Tibial nerve (tissue), 4 donors: ENCODE measurements around the gene CEP128. TPM values are rescaled to one million over a fixed set of nuclear protein-coding genes. Genes with fewer than 3 reads are reported as not detected.

Experiments used
- DNase-seq, 2 donors: peaks; one replicate each; pipeline ENCODE4 v3.0.0-alpha.2; 2019; ENCODE audit warnings: low spot score in 2 of 2
- H3K27ac ChIP-seq, 4 donors: fragments of 200-600 bp; sonication (generic) in 3 of 4; one replicate each; pipeline ENCODE4 v1.5.1; 2017 to 2019; ENCODE audit warnings: mild to moderate bottlenecking in 1 of 4
- H3K27me3 ChIP-seq, 2 donors: fragments of 200-600 bp; sonication (generic) in 1 of 2; one replicate each; pipeline versions ENCODE4 v1.5.1 to v1.6.0; 2017 to 2019
- H3K36me3 ChIP-seq, 3 donors: fragments of 200-600 bp; sonication (generic); one replicate each; pipeline ENCODE4 v1.5.1; 2018 to 2019
- H3K4me1 ChIP-seq, 4 donors: fragments of 200-600 bp; sonication (generic) in 3 of 4; one replicate each; pipeline ENCODE4 v1.5.1; 2017 to 2019
- H3K4me3 ChIP-seq, 4 donors: fragments of 200-600 bp; sonication (generic) in 3 of 4; one replicate each; pipeline ENCODE4 v1.5.1; 2017 to 2019; ENCODE audit warnings: mild to moderate bottlenecking in 1 of 4, moderate library complexity in 1 of 4
- H3K9me3 ChIP-seq, 4 donors: fragments of 200-600 bp; sonication (generic) in 3 of 4; one replicate each; pipeline ENCODE4 v1.5.1; 2017 to 2019
- CTCF ChIP-seq, 5 experiments: fragments of 200-600 bp in 3 of 5; fragments of 450-650 bp in 2 of 5; sonication (generic) in 3 of 5; IDR thresholded peaks; one replicate each; pipeline ENCODE4 v1.5.1; 2016 to 2019; ENCODE audit warnings: antibody characterized with exemption in 5 of 5, mild to moderate bottlenecking in 3 of 5, moderate library complexity in 2 of 5
- EP300 ChIP-seq, 2 donors: sonication (generic); formaldehyde crosslinking; IDR thresholded peaks; one replicate each; pipeline ENCODE4 v1.6.1; 2017; ENCODE audit warnings: antibody characterized with exemption in 2 of 2, mild to moderate bottlenecking in 1 of 2
- POLR2A ChIP-seq, 2 donors: fragments of 450-650 bp; IDR thresholded peaks; one replicate each; pipeline ENCODE4 v1.6.1; 2017; ENCODE audit warnings: antibody characterized with exemption in 2 of 2, mild to moderate bottlenecking in 2 of 2, moderate library complexity in 2 of 2
- WGBS, 2 donors: methylation state at CpG; one replicate each; pipeline ENCODE4 v1.1.5; 2018; 5-methylcytosine and 5-hydroxymethylcytosine counted together
- total RNA-seq, 4 donors: library from RNA; depleted of rRNA; stranded (reverse); fragments of >200 nt; gene quantifications; one replicate each; pipeline ENCODE4 v1.1.0, GENCODE V29; 2016

CEP128 gene
- total RNA-seq, 4 donors from 2014 or later = 7.3 to 13.9 (median 12.5) TPM

GRCh38 chr14:80496090-80496489, 445.4 kb downstream of the CEP128 start:
- no peak overlapping the region for H3K27ac ChIP-seq
- no peak for TF ChIP-seq EP300 (IDR thresholded peaks at IDR 0.05)
- no peak for TF ChIP-seq POLR2A (IDR thresholded peaks at IDR 0.05)
- no peak for TF ChIP-seq CTCF (IDR thresholded peaks at IDR 0.05)
- no peaks in the 10 kb centered on the region for H3K9me3 ChIP-seq
- WGBS, 2 donors = 98% methylated on average over 4 of the region's 4 CpGs
- DNase-seq = no peak
- H3K36me3 ChIP-seq = no peaks in the 10 kb centered on the region
- peaks cover 0 to 10% (median 0%) of the 10 kb centered on the region in 4 donors for H3K4me1 ChIP-seq
- H3K4me3 ChIP-seq = no peak overlapping the region
- H3K27me3 ChIP-seq = no peaks in the 10 kb centered on the region

- 63 to 65% methylated on average over 2 of the region's 2 CpGs for WGBS, 2 donors
- Histone ChIP-seq H3K9me3 (no peaks in the 10 kb centered on the region), H3K4me3 (no peak overlapping the region), H3K27me3 (no peaks in the 10 kb centered on the region), H3K27ac (no peak overlapping the region), H3K36me3 (no peaks in the 10 kb centered on the region), H3K4me1 (peaks cover 0 to 18% (median 0%) of the 10 kb centered on the region in 4 donors)
- no peak for DNase-seq
- TF ChIP-seq CTCF (IDR thresholded peaks at IDR 0.05) (no peak), POLR2A (IDR thresholded peaks at IDR 0.05) (no peak), EP300 (IDR thresholded peaks at IDR 0.05) (no peak)
Observed at GRCh38 chr14:80494769-80495168, 446.8 kb downstream of the CEP128 start.

- DNase-seq = no peak
- no peaks in the 10 kb centered on the region for H3K9me3 ChIP-seq
- no peaks in the 10 kb centered on the region for H3K27me3 ChIP-seq
- no peaks in the 10 kb centered on the region for H3K36me3 ChIP-seq
- TF ChIP-seq CTCF (IDR thresholded peaks at IDR 0.05) = no peak
- TF ChIP-seq EP300 (IDR thresholded peaks at IDR 0.05) = no peak
- TF ChIP-seq POLR2A (IDR thresholded peaks at IDR 0.05) = no peak
- H3K4me1 ChIP-seq = peaks cover 0 to 18% (median 0%) of the 10 kb centered on the region in 4 donors
- peak overlapping the region in 1 of 4 donors; percentile 15 for H3K27ac ChIP-seq
- H3K4me3 ChIP-seq = no peak overlapping the region
- WGBS, 2 donors = 85 to 96% methylated on average over 5 of the region's 5 CpGs
Observed at GRCh38 chr14:80493620-80494019, 447.9 kb downstream of the CEP128 start.

GRCh38 chr14:80491650-80492049, 449.9 kb downstream of the CEP128 start:
- WGBS, 2 donors = 57 to 77% methylated on average over 2 of the region's 2 CpGs
- no peaks in the 10 kb centered on the region for H3K9me3 ChIP-seq
- DNase-seq = no peak
- H3K27me3 ChIP-seq = no peaks in the 10 kb centered on the region
- TF ChIP-seq POLR2A (IDR thresholded peaks at IDR 0.05) = no peak
- no peak for TF ChIP-seq CTCF (IDR thresholded peaks at IDR 0.05)
- TF ChIP-seq EP300 (IDR thresholded peaks at IDR 0.05) = no peak
- no peaks in the 10 kb centered on the region for H3K36me3 ChIP-seq
- H3K4me3 ChIP-seq = no peak overlapping the region
- peaks cover 0 to 18% (median 0%) of the 10 kb centered on the region in 4 donors for H3K4me1 ChIP-seq
- H3K27ac ChIP-seq = peak overlapping the region in 1 of 4 donors; percentile 21

- Histone ChIP-seq H3K9me3 (no peaks in the 10 kb centered on the region), H3K4me1 (peaks cover 0 to 18% (median 0%) of the 10 kb centered on the region in 4 donors), H3K27me3 (no peaks in the 10 kb centered on the region), H3K27ac (peak overlapping the region in 2 of 4 donors; percentile 0 to 21), H3K4me3 (no peak overlapping the region), H3K36me3 (no peaks in the 10 kb centered on the region)
- TF ChIP-seq POLR2A (IDR thresholded peaks at IDR 0.05) (no peak), EP300 (IDR thresholded peaks at IDR 0.05) (peak in 1 of 2 donors; percentile 41)
- 28% methylated on average over 4 of the region's 4 CpGs for WGBS, 2 donors
- peak; percentile 37 to 43 for DNase-seq
Observed at GRCh38 chr14:80491131-80491530, 450.4 kb downstream of the CEP128 start.

- no peak for DNase-seq
- no peak for TF ChIP-seq EP300 (IDR thresholded peaks at IDR 0.05)
- TF ChIP-seq POLR2A (IDR thresholded peaks at IDR 0.05) = no peak
- no peak for TF ChIP-seq CTCF (IDR thresholded peaks at IDR 0.05)
- Histone ChIP-seq H3K27me3 (no peaks in the 10 kb centered on the region), H3K4me1 (peaks cover 0 to 18% (median 0%) of the 10 kb centered on the region in 4 donors), H3K4me3 (no peak overlapping the region), H3K9me3 (no peaks in the 10 kb centered on the region), H3K27ac (no peak overlapping the region), H3K36me3 (no peaks in the 10 kb centered on the region)
- 86 to 91% methylated on average over 3 of the region's 3 CpGs for WGBS, 2 donors
Observed at GRCh38 chr14:80489513-80489912, 452.0 kb downstream of the CEP128 start.
